Thoracic aorta (tissue), 2 donors: ENCODE results near the gene EFNA1. TPM values are rescaled to one million over a fixed set of nuclear protein-coding genes. Genes with fewer than 3 reads are reported as not detected.

Source experiments
- ATAC-seq: fragments of 150-250 bp; one replicate; pipeline ENCODE4 v1.8.0; 2017; ENCODE audit warnings: low read depth; ENCODE audit not compliant: insufficient number of reproducible peaks, low FRiP score
- DNase-seq: peaks from one replicate; pipeline ENCODE4 v3.0.0-alpha.2; 2020; ENCODE audit warnings: low spot score
- H3K27ac ChIP-seq, 2 donors: fragments of 200-600 bp; sonication (generic); 1 replicate in 1 of 2; 2 replicates in 1 of 2; pipeline ENCODE4 v1.5.1; 2016; ENCODE audit warnings: mild to moderate bottlenecking in 2 of 2, moderate library complexity in 2 of 2
- H3K27me3 ChIP-seq: fragments of 200-600 bp; sonication (generic); replicated peaks from 2 replicates; pipeline ENCODE4 v1.6.0; 2016; ENCODE audit warnings: mild to moderate bottlenecking; ENCODE audit not compliant: insufficient read depth
- H3K36me3 ChIP-seq: fragments of 200-600 bp; sonication (generic); one replicate; pipeline ENCODE4 v1.5.1; 2016
- H3K4me1 ChIP-seq, 2 donors: fragments of 200-600 bp; sonication (generic); 1 replicate in 1 of 2; 2 replicates in 1 of 2; pipeline versions ENCODE4 v1.5.1 to v1.6.0; 2016; ENCODE audit warnings: low read depth in 2 of 2, mild to moderate bottlenecking in 1 of 2; ENCODE audit not compliant: control insufficient read depth in 1 of 2
- H3K4me3 ChIP-seq: fragments of 200-600 bp; sonication (generic); 2 replicates; pipeline ENCODE4 v1.5.1; 2016; ENCODE audit warnings: mild to moderate bottlenecking
- H3K9me3 ChIP-seq: fragments of 200-600 bp; sonication (generic); 2 replicates; pipeline ENCODE4 v1.5.1; 2016
- CTCF ChIP-seq: fragments of 200-600 bp; sonication (generic); IDR thresholded peaks from one replicate; pipeline ENCODE4 v1.5.1; 2019; ENCODE audit warnings: antibody characterized with exemption
- total RNA-seq, 2 donors: library from RNA; depleted of rRNA; stranded (reverse); fragments of >200 nt; gene quantifications; one replicate each; pipeline versions ENCODE4 v1.1.0 to v1.2.3, GENCODE V29; 2016

Gene EFNA1
- total RNA-seq, 2 donors from 2014 or later, result 4.6 to 15.4 TPM

GRCh38 chr1:155179112-155180031, 51.7 kb downstream of the EFNA1 start:
- ATAC-seq, result no peak
- H3K27me3 ChIP-seq, result no peaks in the 10 kb centered on the region

GRCh38 chr1:155181371-155182051, 53.8 kb downstream of the EFNA1 start:
- Histone ChIP-seq H3K9me3 (no peaks in the 10 kb centered on the region), H3K4me1 (peaks cover 4 to 6% of the 10 kb centered on the region in 2 donors), H3K27me3 (no peaks in the 10 kb centered on the region), H3K4me3 (no peak overlapping the region), H3K27ac (no peak overlapping the region), H3K36me3 (no peaks in the 10 kb centered on the region)
- no peak for DNase-seq
- ATAC-seq, result no peak
- no peak for TF ChIP-seq CTCF

More at GRCh38 chr1:155179112-155180031, 51.7 kb downstream of the EFNA1 start:
- DNase-seq, result no peak
- no peak overlapping the region for H3K27ac ChIP-seq
- no peaks in the 10 kb centered on the region for H3K36me3 ChIP-seq
- H3K4me1 ChIP-seq, result peaks cover 4 to 12% of the 10 kb centered on the region in 2 donors
- H3K9me3 ChIP-seq, result no peaks in the 10 kb centered on the region
- TF ChIP-seq CTCF, result no peak
- H3K4me3 ChIP-seq, result no peak overlapping the region

- Histone ChIP-seq H3K9me3 (no peaks in the 10 kb centered on the region), H3K27ac (no peak overlapping the region), H3K4me1 (peaks cover 0 to 2% of the 10 kb centered on the region in 2 donors), H3K4me3 (no peak overlapping the region), H3K36me3 (no peaks in the 10 kb centered on the region), H3K27me3 (no peaks in the 10 kb centered on the region)
- DNase-seq, result no peak
- ATAC-seq, result no peak
- no peak for TF ChIP-seq CTCF
Observed at GRCh38 chr1:155182052-155182550, 54.4 kb downstream of the EFNA1 start.

- Histone ChIP-seq H3K27ac (no peak overlapping the region), H3K4me1 (no peaks in the 10 kb centered on the region), H3K4me3 (no peak overlapping the region), H3K9me3 (no peaks in the 10 kb centered on the region), H3K27me3 (no peaks in the 10 kb centered on the region), H3K36me3 (no peaks in the 10 kb centered on the region)
- DNase-seq, result no peak
- no peak for TF ChIP-seq CTCF
- ATAC-seq, result no peak
Observed at GRCh38 chr1:155183775-155184221, 56.1 kb downstream of the EFNA1 start.

- Histone ChIP-seq H3K36me3 (no peaks in the 10 kb centered on the region), H3K9me3 (no peaks in the 10 kb centered on the region), H3K27ac (no peak overlapping the region), H3K4me3 (no peak overlapping the region), H3K4me1 (no peaks in the 10 kb centered on the region), H3K27me3 (no peaks in the 10 kb centered on the region)
- DNase-seq (no peak), ATAC-seq (no peak)
- no peak for TF ChIP-seq CTCF
Observed at GRCh38 chr1:155184351-155184811, 56.7 kb downstream of the EFNA1 start.
